GM18517 (cell line): ENCODE data around the gene ZNF106.

Experiments used
- ATAC-seq: cut with Tn5 transposase; IDR thresholded peaks from one replicate; pipeline ENCODE4 v1.9.1; 2021; ENCODE audit warnings: mild to moderate bottlenecking, moderate library complexity; ENCODE audit not compliant: unreplicated experiment

ZNF106 gene

GRCh38 chr15:42490671-42491538 is at the start of gene ZNF106:
TSS of gene ZNF106 (minus strand) at chr15:42491141. CDS start at chr15:42472289, 18,852 bp downstream.
- ATAC-seq = peak; percentile 53

DNA sequence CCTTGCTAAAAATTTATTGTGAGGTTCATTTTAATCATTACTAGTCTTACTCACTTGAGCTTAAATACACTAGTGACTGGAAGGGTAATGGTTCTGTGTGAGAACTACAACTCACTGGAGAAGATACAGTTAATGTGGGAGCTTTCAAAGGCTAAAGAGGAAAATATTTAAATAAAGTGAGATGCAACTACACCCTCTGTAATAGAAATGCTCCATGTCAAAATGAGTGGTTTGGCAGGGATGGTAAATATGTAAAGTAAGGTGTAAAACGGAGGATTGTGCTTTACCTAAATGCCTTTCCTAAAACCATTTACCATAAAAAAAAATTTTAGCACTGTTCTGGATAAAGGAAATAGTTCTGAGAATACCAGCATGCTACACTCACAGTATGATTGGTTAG is 42.3 kb upstream of the ZNF106 start:
- no peak for ATAC-seq

GRCh38 chr15:42528970-42529369 is 38.0 kb upstream of the ZNF106 start:
- no peak for ATAC-seq

DNA sequence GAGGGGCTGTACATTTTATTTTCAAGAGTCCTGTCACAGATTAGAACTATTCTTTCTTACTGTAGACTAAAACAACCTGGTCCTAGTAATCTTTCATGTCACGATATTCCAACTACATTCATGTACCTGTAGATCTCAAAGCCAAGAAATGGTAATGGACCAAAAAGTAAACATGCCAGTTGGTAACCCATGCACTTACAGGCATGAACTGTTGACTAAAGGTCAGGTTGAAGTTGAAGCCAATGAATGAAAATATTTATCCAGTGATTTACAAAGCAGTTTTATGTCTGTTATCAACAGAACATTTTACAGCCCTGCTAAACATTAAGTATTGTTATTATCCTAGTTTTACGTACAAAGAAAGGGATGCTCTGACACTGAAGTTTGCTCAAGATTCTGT is 32.4 kb upstream of the ZNF106 start:
- no peak for ATAC-seq

- no peak for ATAC-seq
Observed at GRCh38 chr15:42511007-42511391, 20.1 kb upstream of the ZNF106 start.

GRCh38 chr15:42510258-42511006 is 19.5 kb upstream of the ZNF106 start:
- ATAC-seq = no peak

DNA sequence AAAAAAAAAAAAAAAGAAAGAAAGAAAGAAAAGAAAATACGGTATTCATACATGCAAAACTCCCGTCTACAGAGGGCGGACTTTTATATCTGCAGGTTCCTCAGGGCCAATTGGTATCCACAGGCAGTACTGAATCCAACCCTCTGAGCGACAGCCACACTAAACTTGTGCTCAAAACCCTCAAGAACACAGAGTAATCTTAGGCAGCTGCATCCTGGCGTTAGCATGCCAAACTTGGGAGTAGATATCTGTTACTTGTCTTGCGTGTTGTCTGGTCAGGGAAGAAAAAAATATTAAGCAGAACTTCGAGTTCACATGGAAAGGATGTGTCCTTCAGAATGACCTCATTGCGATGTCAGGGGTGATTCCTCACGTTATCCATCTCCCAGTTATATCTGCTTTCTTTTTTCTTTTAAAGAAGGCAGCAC is 17.3 kb upstream of the ZNF106 start:
- no peak for ATAC-seq

DNA sequence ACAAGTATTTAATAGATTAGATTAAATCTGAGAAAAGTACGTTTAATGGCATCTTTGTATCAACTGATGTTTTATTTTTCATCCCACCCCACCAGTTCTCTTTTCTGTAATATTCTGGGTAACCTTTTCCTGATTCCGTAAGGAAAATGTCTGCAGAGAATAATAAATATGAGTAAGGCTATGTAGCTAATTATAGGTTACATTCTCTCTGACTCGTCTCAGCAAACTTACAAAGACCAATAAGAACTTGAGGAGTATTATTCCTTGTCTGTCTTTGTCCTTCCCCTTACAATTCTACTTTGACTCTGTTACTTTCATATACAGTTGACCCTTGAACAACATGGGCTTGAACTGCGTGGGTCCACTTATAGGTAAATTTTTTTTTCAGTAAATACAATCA is 16.6 kb upstream of the ZNF106 start:
- no peak for ATAC-seq

DNA sequence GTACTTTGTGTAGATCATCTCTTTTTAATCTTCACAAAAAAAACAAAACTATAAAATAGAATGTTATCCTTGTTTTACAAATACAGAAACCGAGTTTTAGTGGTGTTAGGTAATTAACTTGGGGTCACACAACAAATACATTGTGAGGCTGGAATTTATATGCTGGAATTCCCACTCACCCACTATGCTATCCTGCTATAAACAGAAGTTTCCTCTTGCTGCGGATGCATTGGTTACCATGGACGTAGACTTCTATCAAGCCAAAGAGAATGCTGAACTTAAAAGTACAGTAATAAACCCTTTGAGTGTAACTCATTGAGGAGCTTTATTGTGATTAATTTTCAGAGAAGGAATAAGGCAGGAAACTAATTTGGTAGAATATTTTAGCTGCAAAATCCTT is 13.7 kb upstream of the ZNF106 start:
- no peak for ATAC-seq

GRCh38 chr15:42503825-42504224 is 12.9 kb upstream of the ZNF106 start:
- ATAC-seq = no peak

DNA sequence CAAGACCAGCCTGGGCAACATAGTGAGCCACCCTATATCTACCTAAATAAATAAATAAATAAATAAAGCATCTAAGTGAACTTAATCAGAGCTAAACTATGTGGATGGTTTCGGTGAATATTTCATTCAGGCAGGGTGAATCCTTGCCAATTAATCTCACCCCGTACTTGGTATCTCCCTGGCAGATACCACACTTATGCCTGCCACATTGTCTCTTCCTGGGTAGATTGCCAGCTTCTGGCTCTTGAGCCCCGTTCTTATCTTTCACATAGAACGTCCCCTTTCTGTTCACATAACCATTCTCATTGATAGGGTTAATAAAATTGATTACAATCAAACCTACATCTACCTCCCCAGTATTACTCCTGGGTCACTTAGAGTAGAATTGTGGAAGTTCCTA is 11.5 kb upstream of the ZNF106 start:
- ATAC-seq = no peak

DNA sequence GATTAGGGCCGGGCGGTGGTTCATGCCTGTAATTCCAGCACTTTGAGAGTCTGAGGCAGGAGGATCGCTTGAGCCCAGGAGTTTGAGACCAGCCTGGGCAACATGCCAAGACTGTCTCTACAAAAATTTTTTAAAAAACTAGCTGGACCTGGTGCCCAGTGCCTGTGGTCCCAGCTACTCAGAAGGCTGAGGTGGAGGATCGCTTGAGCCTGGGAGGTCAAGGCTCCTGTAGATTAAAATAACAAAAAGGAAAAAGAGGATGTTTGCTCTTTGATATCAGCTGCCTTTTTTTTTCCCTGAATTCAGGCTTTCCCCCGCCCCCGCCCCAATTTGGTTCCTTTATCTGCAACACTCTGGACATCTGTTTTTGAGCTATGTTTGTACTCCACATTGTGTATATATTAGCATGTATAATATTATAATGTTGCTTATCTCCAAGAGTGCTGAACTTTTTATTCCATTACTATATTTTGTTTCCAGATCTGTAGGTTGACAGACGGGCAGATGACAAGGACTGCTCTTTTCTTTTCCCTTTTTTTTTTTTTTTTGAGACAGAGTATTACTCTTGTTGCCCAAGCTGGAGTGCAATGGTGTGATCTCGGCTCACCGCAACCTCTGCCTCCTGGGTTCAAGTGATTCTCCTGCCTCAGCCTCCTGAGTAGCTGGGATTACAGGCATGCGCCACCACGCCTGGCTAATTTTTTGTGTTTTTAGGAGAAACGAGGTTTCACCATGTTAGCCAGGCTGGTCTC is 9.1 kb upstream of the ZNF106 start:
- ATAC-seq = no peak

DNA sequence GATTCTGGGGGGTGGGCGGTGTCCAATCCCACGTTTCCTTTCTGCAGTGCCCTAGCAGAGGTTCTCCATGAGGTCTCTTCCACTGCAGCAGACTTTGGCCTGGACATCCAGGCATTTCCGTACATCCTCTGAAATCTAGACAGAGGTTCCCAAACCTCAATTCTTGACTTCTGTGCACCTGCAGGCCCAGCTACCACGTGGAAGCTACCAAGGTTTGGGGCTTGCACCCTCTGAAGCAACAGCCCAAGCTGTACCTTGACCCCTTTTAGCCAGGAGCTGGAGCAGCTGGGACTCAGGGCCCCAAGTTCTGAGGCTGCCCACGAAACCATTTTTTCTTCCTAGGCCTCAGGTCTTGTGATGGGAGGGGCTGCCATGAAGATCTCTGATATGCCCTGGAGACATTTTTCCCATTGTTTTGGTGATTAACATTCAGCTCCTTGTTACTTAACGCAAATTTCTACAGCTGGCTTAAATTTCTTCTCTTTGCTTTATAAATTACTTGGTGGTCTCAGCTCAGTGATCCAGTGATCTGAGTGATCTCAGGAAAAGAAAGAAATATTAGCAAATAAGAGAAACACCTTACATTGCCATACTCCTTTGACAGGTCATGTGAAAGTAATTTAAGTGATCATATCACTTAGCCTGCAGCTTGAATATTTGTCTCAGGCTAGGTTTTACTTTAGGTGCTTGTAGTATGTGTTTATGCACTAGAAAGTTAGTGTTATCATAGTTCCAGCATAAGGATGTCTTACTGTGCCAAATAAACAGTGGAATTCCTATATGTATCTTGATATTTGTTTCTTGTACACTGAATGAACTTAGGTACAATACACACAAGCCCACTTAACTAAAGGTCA is 7.5 kb upstream of the ZNF106 start:
- ATAC-seq = no peak

DNA sequence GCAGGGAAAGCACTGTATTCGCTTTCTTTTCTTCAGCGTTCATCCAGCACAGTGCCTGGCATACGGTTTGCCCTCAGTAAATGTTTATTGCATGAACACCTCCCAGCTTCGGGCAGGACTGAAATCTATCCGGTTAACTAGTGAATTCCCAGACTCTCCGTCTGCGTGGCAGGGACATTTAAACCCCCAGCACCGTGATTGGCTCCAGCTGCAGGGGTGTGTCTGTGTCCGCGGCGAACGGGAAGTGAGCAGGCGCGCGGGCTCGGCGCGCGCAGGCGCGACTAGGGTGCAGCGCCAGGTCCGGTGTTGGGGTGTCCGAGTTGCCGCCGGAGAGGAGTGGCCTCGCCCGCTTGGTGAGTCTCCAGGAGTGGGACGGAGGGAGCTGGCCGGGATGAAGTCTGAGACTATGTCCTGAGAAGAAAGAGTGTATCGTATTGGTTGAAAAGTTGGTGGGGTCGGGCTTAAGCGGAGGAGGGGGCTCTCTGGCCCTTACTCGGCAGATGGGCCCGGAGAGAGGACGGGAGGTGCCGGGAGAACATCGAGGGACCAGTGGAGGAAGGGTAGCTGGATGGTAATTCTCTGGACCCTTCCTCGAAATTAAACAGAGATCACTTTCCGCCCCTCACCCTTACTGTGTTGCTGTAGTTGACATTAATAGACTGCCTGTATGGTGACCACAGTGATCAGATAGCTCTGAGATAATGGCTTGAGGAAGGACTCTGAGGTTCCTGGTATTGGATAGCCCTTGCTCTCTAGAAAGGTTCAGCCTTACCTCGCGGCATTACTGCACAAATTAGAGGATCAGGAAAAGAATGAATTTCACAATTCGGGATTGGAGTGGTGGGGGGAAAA is 4.6 kb upstream of the ZNF106 start, which contains the start of gene SNAP23:
TSS of gene SNAP23 (plus strand) at position 274 of the 852 bp plus-strand sequence. CDS start 16,213 bp downstream, outside the sequence.
- peak; percentile 63 for ATAC-seq

DNA sequence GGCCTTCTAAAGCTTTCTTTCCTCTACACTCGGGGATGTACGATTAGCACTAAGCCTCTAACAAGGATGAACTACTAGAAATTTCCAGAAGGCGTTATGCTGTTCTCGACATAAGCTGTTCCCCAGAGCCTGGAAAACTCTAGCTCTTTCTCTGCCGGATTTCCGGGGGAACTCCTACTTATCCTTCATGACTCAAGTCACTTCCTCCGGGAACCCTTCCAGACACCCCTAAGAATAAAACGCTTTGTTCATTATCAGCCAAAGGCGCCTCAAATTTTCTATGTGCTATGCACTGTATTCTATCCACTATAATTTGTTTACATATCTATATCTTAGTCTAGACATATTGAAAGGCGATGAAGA is 4.0 kb upstream of the ZNF106 start:
- no peak for ATAC-seq

DNA sequence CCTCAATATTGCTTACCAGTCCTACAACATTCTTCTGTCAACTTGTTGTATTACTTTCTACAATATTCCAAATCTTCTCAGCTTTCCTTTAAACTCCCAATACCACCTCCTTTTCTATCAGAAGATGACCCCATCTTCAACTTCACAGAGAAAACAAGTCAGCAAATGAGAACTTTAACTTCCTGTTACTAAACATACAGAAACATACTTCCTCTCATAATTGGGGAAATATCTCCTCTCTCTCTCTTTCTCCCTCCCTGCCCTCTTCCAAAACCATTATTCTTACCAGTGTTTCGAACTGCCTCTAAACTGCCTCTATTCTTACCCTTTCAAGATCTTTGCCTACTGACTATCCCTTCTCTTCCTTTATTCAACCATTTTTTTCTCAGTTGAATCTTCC is 2.7 kb upstream of the ZNF106 start:
- ATAC-seq = no peak

GRCh38 chr15:42491539-42492225 is 741 bp upstream of the ZNF106 start:
- no peak for ATAC-seq

- no peak for ATAC-seq
Observed at GRCh38 chr15:42490291-42490670, 660 bp downstream of the ZNF106 start.

- ATAC-seq = no peak
Observed at GRCh38 chr15:42483677-42484076, 7.3 kb downstream of the ZNF106 start.
